Measurements from ENCODE around the gene CNTNAP5. TPM values are rescaled to one million over a fixed set of nuclear protein-coding genes. Genes with fewer than 3 reads are reported as not detected.

Gene CNTNAP5
- total RNA-seq = under 0.01 TPM in 1 of 2 replicates, not detected in the other

DNA sequence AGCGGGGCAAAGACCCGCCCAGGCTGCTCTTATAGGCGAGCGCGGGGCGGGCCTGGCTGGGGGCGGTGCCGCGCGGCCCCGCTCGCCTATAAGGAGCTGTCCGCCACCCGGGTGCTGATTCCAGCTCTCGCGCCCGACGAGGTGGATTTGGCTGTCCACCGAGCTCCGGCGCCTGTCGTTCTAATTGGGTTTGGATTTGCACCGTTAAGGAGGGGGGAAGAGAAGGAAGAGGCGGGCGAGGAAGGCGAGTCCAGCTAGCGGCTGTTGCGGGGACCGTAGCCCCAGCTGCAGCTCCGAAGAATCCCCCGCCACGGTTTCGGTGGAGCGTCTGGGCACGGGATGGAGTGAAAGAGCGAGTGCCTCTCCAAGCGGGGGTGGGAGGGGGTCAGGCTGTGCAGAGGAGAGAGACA is at the start of gene CNTNAP5:
CNTNAP5 (plus strand) TSS at position 117 of the 410 bp plus-strand sequence. CDS start 364 bp downstream, outside the sequence.

All from bladder microvascular endothelial cell (primary cell).